Measurements from ENCODE around the gene ZBTB38. TPM values are rescaled to one million over a fixed set of nuclear protein-coding genes. Genes with fewer than 3 reads are reported as not detected.

Gene ZBTB38
- total and polyA plus RNA-seq, 2 of the 13 experiments (the other 11 are each of a cell fraction or from before 2014, with no cell fraction given): 26.8 to 51.7 TPM

- Histone ChIP-seq H3K79me2 (ENCODE audit: insufficient read depth, low read length) (no peaks in the 10 kb centered on the region), H3K4me3 (replicated peaks in 1 of 3; ENCODE audit: insufficient read depth in 1 of 3, low read depth in 2 of 3, low read length in 3 of 3) (peak overlapping the region in 1 of 3 experiments; percentile 30; a peak in 1 of 6 replicates), H4K20me1 (ENCODE audit: insufficient read depth, low read length) (no peaks in the 10 kb centered on the region), H2AFZ (ENCODE audit: low read length) (no peak overlapping the region), H3K4me1 (ENCODE audit: insufficient read depth, low read length) (peaks cover 46% of the 10 kb centered on the region), H3K27me3 (ENCODE audit: control insufficient read depth in 1 of 2, insufficient read depth in 2 of 2, low read length in 2 of 2) (no peaks in the 10 kb centered on the region), H3K9me3 (ENCODE audit: low read length) (no peaks in the 10 kb centered on the region), H3K4me2 (ENCODE audit: low read depth, low read length) (peak overlapping the region; percentile 71), H3K9ac (ENCODE audit: insufficient read depth, low read depth, low read length) (no peak overlapping the region), H3K36me3 (replicated peaks in 1 of 2; ENCODE audit: control insufficient read depth in 1 of 2, insufficient read depth in 2 of 2, low read length in 2 of 2) (no peaks in the 10 kb centered on the region), H3K27ac (ENCODE audit: extremely low read length, insufficient read depth, low read length) (no peak overlapping the region)
- CTCF ChIA-PET (ENCODE audit: low intra/inter-chr PET ratio, low total read pairs): no interaction called here
- ATAC-seq: peak; percentile 50
- no TSS peak for BruUV-seq (replicated peaks)
- intact Hi-C loops (cut with micrococcal nuclease; ENCODE audit: unreplicated experiment) (no loop called here), in situ Hi-C loops (cut with HindIII; ENCODE audit: extremely low pct_ligation_motif_present, low pct_unique_long_range_greater_than_20kb) (no loop called here)
- WGBS (ENCODE audit: low lambda C conversion rate): 6% methylated on average over 5 of the region's 5 CpGs
- no peak for FAIRE-seq
- DNase-seq (ENCODE audit: low spot score): peak; percentile 69
- POLR2A ChIA-PET: interaction anchor here (0.5 to 3.0 kb wide), 4 partner anchors 11 to 99 kb away, joined by 3 to 11 read pairs (median 4); no protein-coding TSS in a partner anchor
- TF ChIP-seq SRF (IDR thresholded peaks at IDR 0.05; ENCODE audit: low read depth, low read length): no peak
- 0 out of 2 replicates have a peak, but pooled peaks have one; percentile 25 for TF ChIP-seq MAX (IDR thresholded peaks at IDR 0.05)
- TF ChIP-seq SP2 (CRISPR knock-in tag; IDR thresholded peaks at IDR 0.05): no peak
- TF ChIP-seq ZFYVE20 (CRISPR knock-in tag; IDR thresholded peaks at IDR 0.05; ENCODE audit: borderline replicate concordance, low read depth): no peak
- no peak for TF ChIP-seq TP53 (CRISPR knock-in tag; conservative IDR thresholded peaks at IDR 0.05)
- no peak for TF ChIP-seq ZNF333 (CRISPR knock-in tag; IDR thresholded peaks at IDR 0.05; ENCODE audit: borderline replicate concordance)
- no peak for TF ChIP-seq NR2C2 (CRISPR knock-in tag; IDR thresholded peaks at IDR 0.05; ENCODE audit: borderline replicate concordance)
- no peak for TF ChIP-seq ESRRA (CRISPR knock-in tag; IDR thresholded peaks at IDR 0.05; ENCODE audit: low read depth)
- no peak for TF ChIP-seq HBP1 (CRISPR knock-in tag; IDR thresholded peaks at IDR 0.05; ENCODE audit: low read depth)
- no peak for TF ChIP-seq HMGXB3 (CRISPR knock-in tag; IDR thresholded peaks at IDR 0.05; ENCODE audit: borderline replicate concordance)
- TF ChIP-seq ARNT (IDR thresholded peaks at IDR 0.05): no peak
- TF ChIP-seq TBX2 (CRISPR knock-in tag; IDR thresholded peaks at IDR 0.05; ENCODE audit: borderline replicate concordance): no peak
- no peak for TF ChIP-seq FLYWCH1 (CRISPR knock-in tag; IDR thresholded peaks at IDR 0.05)
- no peak for TF ChIP-seq POLR2AphosphoS5 (IDR thresholded peaks at IDR 0.05; ENCODE audit: low read depth, low read length)
- no peak for TF ChIP-seq ZNF121 (CRISPR knock-in tag; IDR thresholded peaks at IDR 0.05)
- TF ChIP-seq NFIC (IDR thresholded peaks at IDR 0.05; ENCODE audit: low read length): no peak
- TF ChIP-seq ATF2 (CRISPR knock-in tag; IDR thresholded peaks at IDR 0.05): no peak
- no peak for TF ChIP-seq TEAD2 (CRISPR knock-in tag; IDR thresholded peaks at IDR 0.05)
- TF ChIP-seq SAP130 (CRISPR knock-in tag; IDR thresholded peaks at IDR 0.05; ENCODE audit: low read depth): no peak
- TF ChIP-seq GTF3A (CRISPR knock-in tag; conservative IDR thresholded peaks at IDR 0.05): no peak
- no peak for TF ChIP-seq ZNF143 (CRISPR knock-in tag; IDR thresholded peaks at IDR 0.05)
Observed at GRCh38 chr3:141332416-141332815, 35.9 kb upstream of the ZBTB38 start.

Measured in HepG2 (cell line).